HG02798 (cell line): ENCODE results near the gene KIFC3.
"Not testable (repeated sequence)": the region's sequence is repeated elsewhere in the genome, so short reads cannot be mapped to it uniquely, and the experiment has no call there.

Experiments
- ATAC-seq: cut with Tn5 transposase; IDR thresholded peaks from one replicate; pipeline ENCODE4 v1.9.1; 2021; ENCODE audit warnings: mild to moderate bottlenecking; ENCODE audit not compliant: unreplicated experiment, poor library complexity

The KIFC3 gene

DNA sequence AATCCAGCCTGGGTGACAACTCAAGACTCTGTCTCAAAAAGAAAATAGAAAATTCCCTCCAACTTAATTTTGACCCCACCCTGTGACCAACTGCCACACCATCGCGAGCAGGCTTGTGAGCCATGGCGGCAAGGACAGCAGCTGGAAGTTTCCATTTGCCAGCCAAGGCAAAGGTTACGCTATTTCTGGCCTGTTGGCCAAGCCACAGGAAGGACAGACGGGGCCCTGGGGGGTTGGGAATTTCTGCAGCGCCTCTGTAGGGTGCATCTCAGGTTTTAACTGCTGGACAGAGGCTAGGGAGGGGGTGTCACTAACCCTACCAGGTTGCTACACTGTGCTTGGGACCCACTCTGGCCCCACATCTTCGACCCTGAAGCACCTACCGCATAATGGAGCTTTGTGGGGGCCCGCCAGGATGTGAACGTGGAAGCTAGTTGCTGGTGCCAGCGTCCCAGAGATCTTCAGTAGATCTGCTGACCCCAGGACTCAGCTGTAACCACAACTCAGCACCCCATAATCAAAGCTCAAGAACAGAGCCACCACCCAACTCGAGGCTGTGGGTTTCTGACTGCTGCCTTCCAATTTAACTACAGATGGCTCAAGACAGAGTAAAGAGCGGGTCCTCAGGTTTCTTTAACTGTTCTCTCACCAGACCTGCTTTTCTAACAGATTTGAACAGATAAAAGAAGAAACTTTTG is 10.9 kb downstream of the KIFC3 start:
- no peak for ATAC-seq

DNA sequence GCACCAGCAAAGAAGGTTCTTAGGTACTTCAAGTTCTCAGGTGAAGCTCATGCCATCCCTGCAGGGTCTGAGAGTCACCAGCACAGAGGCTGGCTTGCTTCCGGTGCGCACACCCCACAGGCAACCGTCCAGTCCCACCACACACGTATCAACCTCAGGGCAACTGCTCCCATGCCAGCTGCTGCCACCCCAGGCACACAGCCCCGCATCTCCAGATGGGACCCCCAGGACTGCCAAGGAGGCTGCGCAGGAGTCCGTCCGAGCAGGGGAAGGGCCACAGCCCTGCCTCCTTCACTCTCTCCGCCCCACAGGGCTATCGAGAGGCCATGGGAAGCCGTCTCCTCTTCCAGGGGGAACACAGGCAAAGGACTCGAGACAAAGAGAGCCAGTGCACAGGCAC is 13.3 kb downstream of the KIFC3 start:
- no peak for ATAC-seq

GRCh38 chr16:57788252-57788841 is 13.9 kb downstream of the KIFC3 start:
- no peak for ATAC-seq

GRCh38 chr16:57787519-57787905 is 14.8 kb downstream of the KIFC3 start:
- no peak for ATAC-seq

GRCh38 chr16:57786632-57787518 is 15.4 kb downstream of the KIFC3 start:
- no peak for ATAC-seq

- ATAC-seq, result no peak
Observed at GRCh38 chr16:57785924-57786323, 16.4 kb downstream of the KIFC3 start.

GRCh38 chr16:57785385-57785784 is 16.9 kb downstream of the KIFC3 start:
- ATAC-seq, result no peak

DNA sequence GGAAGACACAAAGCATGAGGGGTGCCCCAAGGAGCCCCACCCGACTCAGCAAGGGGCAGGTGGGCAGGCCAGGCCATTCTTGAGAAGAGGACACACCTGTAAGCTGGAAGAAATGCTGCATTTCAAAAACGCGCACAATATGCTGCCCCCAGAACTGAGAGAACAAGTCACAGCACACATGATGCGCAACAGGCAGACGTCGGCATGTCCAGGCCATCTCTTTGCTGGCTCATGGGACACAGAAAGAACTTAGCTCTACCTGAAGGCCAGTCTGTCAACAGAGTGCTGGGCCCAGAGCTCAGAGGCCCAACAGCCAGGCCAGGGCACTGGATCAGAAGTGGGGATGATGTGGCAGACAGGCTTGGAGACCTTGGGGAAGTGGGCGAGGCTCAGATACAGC is 18.0 kb downstream of the KIFC3 start:
- no peak for ATAC-seq

- no peak for ATAC-seq
Observed at GRCh38 chr16:57783883-57784282, 18.4 kb downstream of the KIFC3 start.

DNA sequence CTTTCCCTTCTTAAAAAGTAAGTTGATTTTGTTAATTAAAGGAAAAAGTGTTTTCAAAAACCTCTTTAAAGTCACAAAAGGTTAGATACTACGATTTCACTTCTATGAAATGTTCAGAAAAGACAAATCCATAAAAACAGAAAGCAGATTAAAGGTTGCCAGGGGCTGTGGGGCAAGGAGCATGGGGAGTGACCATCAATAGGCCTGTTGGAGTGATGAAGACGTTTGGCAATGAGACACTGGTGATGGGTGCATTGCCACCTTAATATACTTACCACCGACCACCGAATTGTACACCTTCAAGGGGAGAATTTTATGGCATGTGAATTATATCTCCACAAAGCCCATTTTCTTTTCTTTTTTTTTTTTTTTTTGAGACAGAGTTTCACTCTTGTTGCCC is 19.2 kb downstream of the KIFC3 start:
- ATAC-seq, result no peak

GRCh38 chr16:57782607-57783055 is 19.7 kb downstream of the KIFC3 start:
- ATAC-seq, result not testable (repeated sequence)

DNA sequence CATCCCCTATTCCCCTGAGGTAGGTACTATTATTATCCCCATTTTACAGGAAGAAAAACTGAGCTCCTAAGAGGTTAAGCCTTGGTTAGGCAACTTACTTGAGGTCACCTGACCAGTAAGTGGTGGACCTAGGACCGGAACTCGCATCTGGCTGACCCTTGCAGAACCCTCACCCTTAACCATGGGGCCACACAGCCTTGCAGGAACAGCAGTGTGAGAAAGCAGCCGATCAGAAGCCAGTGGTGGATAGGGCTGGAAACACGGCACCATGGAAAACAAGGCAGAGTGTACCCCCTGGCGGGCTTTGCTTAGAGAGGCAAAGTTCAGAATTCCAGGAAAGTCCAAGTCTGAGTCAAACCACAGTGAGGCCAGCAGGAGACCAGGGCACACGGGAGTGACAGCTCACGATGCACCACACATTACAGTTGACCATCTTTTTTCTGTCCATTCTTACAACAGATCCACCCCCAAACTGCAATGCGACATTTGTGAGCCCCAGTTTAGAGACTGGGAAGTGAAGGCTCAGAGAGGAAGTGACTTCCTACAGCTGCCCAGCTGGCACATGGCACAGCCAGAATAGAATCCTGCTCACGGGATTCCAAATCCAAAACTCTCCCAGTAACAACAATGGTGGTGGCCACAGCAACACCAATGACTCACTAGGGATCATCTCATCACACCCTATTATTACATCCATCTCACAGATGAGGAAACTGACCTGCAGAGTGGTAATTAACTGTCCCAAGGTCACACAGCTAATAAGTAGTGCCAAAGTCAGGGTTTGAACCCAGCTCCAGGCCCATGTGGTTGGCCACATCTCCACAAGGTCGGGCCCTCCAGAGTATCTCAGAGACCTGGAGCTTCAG is 20.3 kb downstream of the KIFC3 start:
- ATAC-seq, result no peak

DNA sequence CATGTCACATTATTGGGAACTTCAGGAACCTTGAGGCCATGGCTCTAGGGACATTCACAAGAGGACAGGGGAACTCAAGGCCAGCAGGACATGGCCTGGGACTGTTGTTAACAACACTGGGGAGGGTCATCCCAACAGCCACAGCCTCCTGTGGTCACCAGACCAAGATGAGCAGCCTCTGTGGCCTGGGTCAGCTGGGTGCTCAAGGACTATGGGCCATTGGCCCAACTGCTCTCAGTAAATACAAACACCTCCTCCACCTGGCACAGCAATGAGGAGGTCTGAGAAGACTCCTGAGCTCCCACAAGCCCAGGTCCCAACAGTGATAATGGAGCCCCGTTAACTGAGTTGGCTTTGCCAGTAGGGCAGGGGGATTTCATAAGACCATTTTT is 20.9 kb downstream of the KIFC3 start:
- ATAC-seq, result no peak

DNA sequence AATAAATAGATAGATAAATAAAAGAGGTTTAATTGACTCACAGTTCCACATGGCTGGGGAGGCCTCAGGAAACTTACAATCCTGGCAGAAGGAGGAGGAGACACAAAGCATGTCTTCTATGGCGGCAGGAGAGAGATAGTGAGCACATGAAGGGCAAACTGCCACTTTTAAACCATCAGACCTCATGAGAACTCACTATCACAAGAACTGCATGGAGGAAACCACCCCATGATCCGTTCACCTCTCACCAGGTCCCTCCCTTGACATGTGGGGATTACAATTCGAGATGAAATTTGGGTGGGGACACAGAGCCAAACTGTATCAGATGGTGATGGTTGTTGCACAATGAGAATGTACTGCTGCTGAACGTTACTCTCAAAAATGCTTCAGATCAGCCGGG is 22.5 kb downstream of the KIFC3 start:
- not testable (repeated sequence) for ATAC-seq

- no peak for ATAC-seq
Observed at GRCh38 chr16:57778658-57779057, 23.6 kb downstream of the KIFC3 start.

DNA sequence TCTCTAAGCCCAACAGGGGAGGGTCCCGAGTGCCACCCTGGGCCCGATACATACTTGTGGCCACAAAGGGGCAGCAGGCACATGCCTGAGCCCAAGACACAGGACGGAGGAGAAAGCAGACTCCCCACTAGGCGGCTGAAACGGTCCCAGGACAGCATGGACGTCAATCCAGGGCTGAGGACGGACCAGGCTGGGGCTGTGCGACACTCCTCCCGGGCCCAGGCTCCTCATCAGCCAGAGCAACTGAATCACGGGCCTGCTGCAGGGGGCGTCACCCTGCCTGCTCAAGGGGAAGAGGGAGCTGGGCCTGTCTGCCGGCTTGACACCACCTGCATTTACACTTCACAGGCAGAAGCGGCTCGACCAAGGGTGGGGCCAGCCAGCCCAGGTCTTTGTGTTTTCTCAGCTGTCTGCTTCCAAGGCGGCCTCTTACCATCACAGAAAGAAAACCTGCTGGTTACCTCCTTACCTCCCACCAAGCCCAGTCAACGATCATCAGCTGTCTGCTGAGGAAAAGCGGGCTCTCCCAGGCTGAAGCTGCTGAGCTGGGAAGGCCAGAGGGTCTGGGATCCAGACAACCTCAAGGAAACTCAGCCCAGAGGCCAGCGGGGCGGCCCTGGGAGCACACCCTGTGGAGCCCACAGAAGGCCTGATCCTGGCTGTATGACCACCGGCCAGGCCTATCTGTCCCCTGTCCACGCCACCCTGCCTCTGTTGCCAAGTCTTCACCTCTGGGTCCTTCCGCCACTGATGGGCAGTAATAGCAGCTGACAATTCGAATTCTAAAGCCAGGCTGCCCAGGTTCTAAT is 26.4 kb downstream of the KIFC3 start:
- no peak for ATAC-seq

- no peak for ATAC-seq
Observed at GRCh38 chr16:57774705-57775285, 27.5 kb downstream of the KIFC3 start.

DNA sequence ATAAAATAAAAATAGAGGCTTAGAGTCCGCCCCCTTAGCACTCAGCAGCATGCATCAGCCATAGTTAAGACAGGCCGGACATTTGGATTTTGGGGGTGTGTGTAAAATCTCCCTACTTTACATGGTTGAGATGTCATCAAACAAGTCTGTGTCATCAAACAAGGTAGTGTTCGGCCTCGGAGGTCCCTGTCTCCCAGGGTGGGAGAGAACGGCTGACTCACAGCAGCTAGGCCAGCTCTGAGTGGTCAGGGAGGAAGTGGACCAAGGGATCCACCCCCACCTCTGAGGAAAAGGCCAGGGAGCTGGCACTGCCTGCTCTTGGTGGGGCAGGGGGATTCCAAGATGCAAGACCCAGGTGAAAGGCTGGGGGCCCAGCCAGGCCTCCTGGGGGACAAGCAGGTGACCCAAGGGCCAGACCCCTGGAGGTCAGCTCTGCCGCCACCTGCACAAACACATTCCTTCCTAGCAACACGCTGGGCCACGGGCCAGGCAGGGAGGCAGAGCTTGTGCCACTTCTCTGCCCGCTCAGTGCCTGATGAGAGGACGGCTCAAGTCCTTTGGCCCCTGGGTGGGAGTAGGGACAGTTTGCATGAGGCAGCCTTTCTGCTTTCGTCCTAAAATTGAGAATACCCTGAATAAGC is 28.5 kb downstream of the KIFC3 start:
- ATAC-seq, result no peak

- ATAC-seq, result no peak
Observed at GRCh38 chr16:57773019-57773418, 29.3 kb downstream of the KIFC3 start.
